SU-DHL-6 (cell line): ENCODE measurements around the gene DPP10.

Experiments used
- H2AFZ ChIP-seq: fragments of 200-600 bp; sonication (generic); 2 replicates; pipeline ENCODE4 v1.6.1; 2014; ENCODE audit warnings: low read depth, mild to moderate bottlenecking, moderate library complexity, mixed read lengths, antibody characterized with exemption, low read length; ENCODE audit not compliant: severe bottlenecking
- H3F3A ChIP-seq: fragments of 200-600 bp; shearing (Covaris generic); 2 replicates; pipeline ENCODE4 v1.6.0; 2016; ENCODE audit warnings: antibody characterized with exemption, mild to moderate bottlenecking; ENCODE audit not compliant: insufficient read depth
- H3K27ac ChIP-seq: fragments of 200-600 bp; sonication (generic); 2 replicates; pipeline ENCODE4 v1.5.1; 2016; ENCODE audit warnings: low read depth, mild to moderate bottlenecking, low read length, moderate library complexity, mixed read lengths
- H3K27me3 ChIP-seq: fragments of 200-600 bp; sonication (generic), shearing (Covaris generic); 2 replicates; pipeline ENCODE4 v1.6.0; 2014; ENCODE audit warnings: mild to moderate bottlenecking, low read length
- H3K36me3 ChIP-seq: fragments of 200-600 bp; sonication (generic); 2 replicates; pipeline ENCODE4 v1.6.1; 2014; ENCODE audit warnings: mild to moderate bottlenecking, low read length, mixed read lengths
- H3K4me2 ChIP-seq: fragments of 300-600, 200-600 bp; shearing (Covaris generic), sonication (generic); 2 replicates; pipeline ENCODE4 v1.6.0; 2014; ENCODE audit warnings: low read length, low read depth, mild to moderate bottlenecking; ENCODE audit not compliant: poor library complexity, severe bottlenecking
- H3K4me3 ChIP-seq: fragments of 200-600 bp; sonication (generic); 2 replicates; pipeline ENCODE4 v1.5.1; 2014; ENCODE audit warnings: antibody characterized with exemption, low read length, mild to moderate bottlenecking, mixed read lengths; ENCODE audit not compliant: insufficient read depth, poor library complexity, severe bottlenecking
- H3K79me2 ChIP-seq: fragments of 200-600 bp; sonication (generic); 2 replicates; pipeline ENCODE4 v1.6.1; 2014; ENCODE audit warnings: mild to moderate bottlenecking, low read length, moderate library complexity; ENCODE audit not compliant: insufficient read depth
- H3K9ac ChIP-seq: fragments of 200-600 bp; sonication (generic); 2 replicates; pipeline ENCODE4 v1.7.0; 2014; ENCODE audit warnings: mild to moderate bottlenecking, low read length
- H3K9me2 ChIP-seq: fragments of 200-600 bp; sonication (generic); replicated peaks from 2 replicates; pipeline ENCODE4 v1.6.1; 2014; ENCODE audit warnings: low read length; ENCODE audit not compliant: insufficient read depth
- H3K9me3 ChIP-seq: fragments of 200-600 bp; sonication (generic); 2 replicates; pipeline ENCODE4 v1.6.1; 2014; ENCODE audit warnings: low read length, mixed read lengths; ENCODE audit not compliant: insufficient read depth
- H4K20me1 ChIP-seq: fragments of 200-600 bp; sonication (generic); 2 replicates; pipeline ENCODE4 v1.6.1; 2014; ENCODE audit warnings: low read depth, mild to moderate bottlenecking, antibody characterized with exemption, low read length, moderate library complexity, mixed read lengths
- CTCF ChIP-seq: fragments of 200-600 bp; sonication (generic); IDR thresholded peaks from one replicate; pipeline ENCODE4 v1.5.1; 2017; ENCODE audit warnings: antibody characterized with exemption, mild to moderate bottlenecking, low read length, moderate library complexity; ENCODE audit not compliant: insufficient read depth, poor library complexity, severe bottlenecking
- EZH2phosphoT487 ChIP-seq: fragments of 200-600 bp; sonication (generic), shearing (Covaris generic); conservative IDR thresholded peaks from 2 replicates; pipeline ENCODE4 v1.6.1; 2018; ENCODE audit warnings: mild to moderate bottlenecking, antibody characterized with exemption, low read length, moderate library complexity, mixed read lengths

The DPP10 gene

GRCh38 chr2:115491186-115491793 lies 1048.8 kb downstream of the DPP10 start:
- Histone ChIP-seq H3F3A (no peaks in the 10 kb centered on the region), H3K27me3 (no peaks in the 10 kb centered on the region), H3K4me2 (no peak overlapping the region), H3K36me3 (no peaks in the 10 kb centered on the region), H3K79me2 (no peaks in the 10 kb centered on the region), H3K4me3 (no peak overlapping the region), H3K9me3 (no peaks in the 10 kb centered on the region), H2AFZ (no peak overlapping the region), H3K27ac (no peak overlapping the region), H3K9ac (no peak overlapping the region), H4K20me1 (no peaks in the 10 kb centered on the region), H3K9me2 (no peaks in the 10 kb centered on the region)
- TF ChIP-seq EZH2phosphoT487 (no peak), CTCF (no peak)

- Histone ChIP-seq H3K27ac (no peak overlapping the region), H3K9me3 (no peaks in the 10 kb centered on the region), H3K9ac (no peak overlapping the region), H3K4me2 (no peak overlapping the region), H3K79me2 (no peaks in the 10 kb centered on the region), H2AFZ (no peak overlapping the region), H3K27me3 (no peaks in the 10 kb centered on the region), H3K4me3 (no peak overlapping the region), H3K36me3 (no peaks in the 10 kb centered on the region), H3F3A (no peaks in the 10 kb centered on the region), H3K9me2 (no peaks in the 10 kb centered on the region), H4K20me1 (no peaks in the 10 kb centered on the region)
- TF ChIP-seq CTCF (no peak), EZH2phosphoT487 (no peak)
These were observed 1062.9 kb downstream of the DPP10 start for GRCh38 chr2:115505331-115505730.

- H3K9ac ChIP-seq, result no peak overlapping the region
- TF ChIP-seq CTCF (no peak), EZH2phosphoT487 (no peak)
- H3K9me3 ChIP-seq, result no peaks in the 10 kb centered on the region
- no peaks in the 10 kb centered on the region for H3K79me2 ChIP-seq
- no peak overlapping the region for H3K4me2 ChIP-seq
- no peak overlapping the region for H3K4me3 ChIP-seq
- H2AFZ ChIP-seq, result no peak overlapping the region
- no peaks in the 10 kb centered on the region for H3K9me2 ChIP-seq
- no peak overlapping the region for H3K27ac ChIP-seq
- H4K20me1 ChIP-seq, result no peaks in the 10 kb centered on the region
- H3F3A ChIP-seq, result no peaks in the 10 kb centered on the region
- no peaks in the 10 kb centered on the region for H3K36me3 ChIP-seq
- H3K27me3 ChIP-seq, result no peaks in the 10 kb centered on the region
These were observed 1078.3 kb downstream of the DPP10 start for GRCh38 chr2:115520727-115521126.
